H9 (cell line): ENCODE results near the gene KAZN. TPM values are rescaled to one million over a fixed set of nuclear protein-coding genes. Genes with fewer than 3 reads are reported as not detected.

Experiments
- DNase-seq: peaks from one replicate; pipeline ENCODE4 v3.0.0-alpha.2; 2017
- H2AFZ ChIP-seq: one replicate; pipeline ENCODE4 v1.6.1; 2013; ENCODE audit warnings: mild to moderate bottlenecking, low read length, control low read depth, moderate library complexity
- H2AK5ac ChIP-seq: 2 replicates; pipeline ENCODE4 v1.6.1; 2013; ENCODE audit warnings: low read length, control low read depth, mixed read lengths; ENCODE audit not compliant: insufficient read length
- H2BK120ac ChIP-seq: one replicate; pipeline ENCODE4 v1.6.1; 2013; ENCODE audit warnings: low read depth, mild to moderate bottlenecking, low read length, control low read depth, inconsistent platforms; ENCODE audit not compliant: poor library complexity, severe bottlenecking
- H2BK12ac ChIP-seq: 2 replicates; pipeline ENCODE4 v1.6.1; 2013; ENCODE audit warnings: low read length, control low read depth, mixed read lengths, low read depth; ENCODE audit not compliant: insufficient read length
- H2BK15ac ChIP-seq: 2 replicates; pipeline ENCODE4 v1.6.1; 2013; ENCODE audit warnings: low read depth, low read length, control low read depth
- H2BK20ac ChIP-seq: one replicate; pipeline ENCODE4 v1.6.1; 2013; ENCODE audit warnings: low read depth, mild to moderate bottlenecking, low read length, control low read depth, inconsistent platforms; ENCODE audit not compliant: poor library complexity, severe bottlenecking
- H2BK5ac ChIP-seq: 2 replicates; pipeline ENCODE4 v1.6.1; 2013; ENCODE audit warnings: low read length, control low read depth, mixed read lengths; ENCODE audit not compliant: insufficient read length
- H3K14ac ChIP-seq: 2 replicates; pipeline ENCODE4 v1.6.1; 2013; ENCODE audit warnings: low read length, control low read depth; ENCODE audit not compliant: insufficient read depth
- H3K18ac ChIP-seq: 2 replicates; pipeline ENCODE4 v1.6.1; 2013; ENCODE audit warnings: low read depth, mild to moderate bottlenecking, mixed read lengths, low read length, control low read depth; ENCODE audit not compliant: insufficient read length
- H3K23ac ChIP-seq: 2 replicates; pipeline ENCODE4 v1.6.1; 2013; ENCODE audit warnings: low read length, control low read depth, mixed read lengths, low read depth; ENCODE audit not compliant: insufficient read length
- H3K23me2 ChIP-seq: 2 replicates; pipeline ENCODE4 v1.6.1; 2013; ENCODE audit warnings: low read depth, mild to moderate bottlenecking, mixed read lengths, low read length, control low read depth; ENCODE audit not compliant: insufficient read length, poor library complexity, severe bottlenecking
- H3K27ac ChIP-seq: 2 replicates; pipeline ENCODE4 v1.5.1; 2013; ENCODE audit warnings: low read length, control low read depth, mixed read lengths, low read depth; ENCODE audit not compliant: insufficient read length
- H3K27me3 ChIP-seq: 2 replicates; pipeline ENCODE4 v1.6.1; 2013; ENCODE audit warnings: low read length, control low read depth, inconsistent platforms; ENCODE audit not compliant: insufficient read depth
- H3K4ac ChIP-seq: 2 replicates; pipeline ENCODE4 v1.6.1; 2013; ENCODE audit warnings: low read depth, mild to moderate bottlenecking, control low read depth, inconsistent platforms, low read length, moderate library complexity
- H3K4me1 ChIP-seq: 2 replicates; pipeline ENCODE4 v1.6.1; 2013; ENCODE audit warnings: low read length, control low read depth, inconsistent platforms; ENCODE audit not compliant: insufficient read depth
- H3K4me2 ChIP-seq: 2 replicates; pipeline ENCODE4 v1.6.1; 2013; ENCODE audit warnings: low read length, control low read depth, mixed read lengths; ENCODE audit not compliant: insufficient read length, insufficient read depth
- H3K56ac ChIP-seq: 2 replicates; pipeline ENCODE4 v1.6.1; 2013; ENCODE audit warnings: low read depth, mild to moderate bottlenecking, mixed read lengths, low read length, control low read depth; ENCODE audit not compliant: insufficient read length
- H3K79me1 ChIP-seq: 2 replicates; pipeline ENCODE4 v1.6.1; 2013; ENCODE audit warnings: low read depth, mild to moderate bottlenecking, moderate library complexity, low read length, control low read depth, inconsistent platforms; ENCODE audit not compliant: insufficient read depth, poor library complexity, severe bottlenecking
- H3K79me2 ChIP-seq: 2 replicates; pipeline ENCODE4 v1.6.1; 2013; ENCODE audit warnings: low read length, control low read depth, inconsistent platforms; ENCODE audit not compliant: insufficient read depth
- H3K9ac ChIP-seq: 2 replicates; pipeline ENCODE4 v1.6.1; 2013; ENCODE audit warnings: low read length, control low read depth, mixed read lengths; ENCODE audit not compliant: insufficient read length; ENCODE audit errors: extremely low read depth
- H3K9me3 ChIP-seq: one replicate; pipeline ENCODE4 v1.6.1; 2013; ENCODE audit warnings: low read depth, low read length, inconsistent platforms; ENCODE audit not compliant: control insufficient read depth
- H3T11ph ChIP-seq: one replicate; pipeline ENCODE4 v1.6.1; 2013; ENCODE audit warnings: mild to moderate bottlenecking, low read length, control low read depth, inconsistent platforms
- H4K20me1 ChIP-seq: one replicate; pipeline ENCODE4 v1.6.1; 2013; ENCODE audit not compliant: control insufficient read depth, insufficient read length, insufficient read depth
- H4K5ac ChIP-seq: 2 replicates; pipeline ENCODE4 v1.6.1; 2013; ENCODE audit warnings: low read depth, mild to moderate bottlenecking, mixed read lengths, low read length, control low read depth; ENCODE audit not compliant: insufficient read length
- H4K8ac ChIP-seq: replicated peaks from 2 replicates; pipeline ENCODE4 v1.6.1; 2013; ENCODE audit warnings: low read length, control low read depth, mixed read lengths, low read depth; ENCODE audit not compliant: insufficient read length
- H4K91ac ChIP-seq: 2 replicates; pipeline ENCODE4 v1.6.1; 2013; ENCODE audit warnings: low read depth, mild to moderate bottlenecking, moderate library complexity, mixed read lengths, low read length, control low read depth; ENCODE audit not compliant: insufficient read length
- H3K27ac Mint-ChIP-seq, 3 experiments: 2 replicates in 2 of 3; 3 replicates in 1 of 3; pipeline ENCODE4 v1.8.0; 2020 to 2021; ENCODE audit warnings: mixed read lengths in 3 of 3, mild to moderate bottlenecking in 1 of 3, moderate library complexity in 1 of 3
- H3K27me3 Mint-ChIP-seq: 2 replicates; pipeline ENCODE4 v1.8.0; 2021; ENCODE audit warnings: low read depth, mild to moderate bottlenecking, moderate library complexity, mixed read lengths
- H3K36me3 Mint-ChIP-seq, 3 experiments: 2 replicates in 2 of 3; 3 replicates in 1 of 3; pipeline ENCODE4 v1.8.0; 2020 to 2021; ENCODE audit warnings: low read depth in 3 of 3, mixed read lengths in 3 of 3; ENCODE audit not compliant: insufficient read depth in 1 of 3
- H3K4me1 Mint-ChIP-seq, 2 experiments: 2 replicates each; pipeline ENCODE4 v1.8.0; 2020; ENCODE audit warnings: mixed read lengths in 2 of 2
- H3K4me3 Mint-ChIP-seq, 2 experiments: 2 replicates in 1 of 2; 3 replicates in 1 of 2; pipeline ENCODE4 v1.8.0; 2020 to 2021; ENCODE audit warnings: mild to moderate bottlenecking in 2 of 2, mixed read lengths in 2 of 2, moderate library complexity in 1 of 2
- H3K9me3 Mint-ChIP-seq, 2 experiments: 2 replicates in 1 of 2; 3 replicates in 1 of 2; pipeline ENCODE4 v1.8.0; 2020; ENCODE audit warnings: mild to moderate bottlenecking in 2 of 2, mixed read lengths in 2 of 2, moderate library complexity in 1 of 2
- CTCF ChIP-seq: fragments of 200-600 bp; sonication (generic); conservative IDR thresholded peaks from 3 replicates; pipeline ENCODE4 v1.8.0; 2021; ENCODE audit warnings: antibody characterized with exemption, mild to moderate bottlenecking
- WGBS: extraction: QIAGEN DNeasy Blood & Tissue Kit; methylation state at CpG from one replicate; pipeline ENCODE4 v1.1.7; 2013; ENCODE audit warnings: missing lambda C conversion rate, low lambda C conversion rate, mixed read lengths; ENCODE audit not compliant: insufficient read length; ENCODE audit errors: extremely low coverage; 5-methylcytosine and 5-hydroxymethylcytosine counted together
- total RNA-seq: library from RNA; stranded (reverse); gene quantifications from 2 replicates; pipeline ENCODE4 v1.2.1, GENCODE V29; 2021

The KAZN gene
- total RNA-seq, 1 experiment from 2014 or later: 7.6 TPM

DNA sequence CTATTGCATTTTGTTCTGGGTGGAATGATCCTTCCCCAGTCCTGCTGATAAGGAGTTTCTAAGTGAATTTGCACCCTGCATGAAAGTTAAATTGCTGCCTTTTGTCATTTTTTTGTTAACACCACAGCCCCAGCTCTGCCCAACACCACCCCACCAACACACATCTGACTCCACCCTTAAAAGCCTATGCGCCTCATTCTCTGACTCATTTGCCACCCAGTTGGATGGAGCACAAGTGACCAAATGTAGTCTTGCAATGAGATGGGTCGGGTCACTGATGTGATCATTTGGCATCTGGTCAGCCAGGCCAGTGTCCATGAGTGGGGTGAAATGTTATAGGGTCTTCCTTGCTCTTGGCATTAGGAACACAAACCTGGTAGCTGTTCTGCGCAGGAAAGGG lies 256.8 kb downstream of the KAZN start:
- H3K18ac ChIP-seq: no peak overlapping the region
- H3K27me3 ChIP-seq: no peaks in the 10 kb centered on the region
- H3K27ac ChIP-seq: no peak overlapping the region
- H3K14ac ChIP-seq: no peak overlapping the region
- no peaks in the 10 kb centered on the region for H3K79me2 ChIP-seq
- H3K27ac Mint-ChIP-seq: no peak overlapping the region; a peak in 1 of 7 replicates
- H3K4me1 Mint-ChIP-seq: peaks cover 6 to 10% of the 10 kb centered on the region in 2 experiments; a peak in 3 of 4 replicates
- DNase-seq: no peak
- no peak overlapping the region for H3K4ac ChIP-seq
- H3K9me3 Mint-ChIP-seq: no peaks in the 10 kb centered on the region
- H2BK5ac ChIP-seq: no peak overlapping the region
- WGBS: no CpG with 5 or more reads among the region's 3 CpGs
- no peak overlapping the region for H3K4me2 ChIP-seq
- H2AFZ ChIP-seq: no peak overlapping the region
- H3K9ac ChIP-seq: no peak overlapping the region
- H3K27me3 Mint-ChIP-seq: peaks cover 9% of the 10 kb centered on the region
- no peak overlapping the region for H4K91ac ChIP-seq
- H2BK120ac ChIP-seq: no peak overlapping the region
- H3K23ac ChIP-seq: no peak overlapping the region
- H4K8ac ChIP-seq: no peak overlapping the region
- 0 out of 2 replicates have a peak, but pooled peaks cover 2% of the 10 kb centered on the region for H3K4me1 ChIP-seq
- no peak overlapping the region for H3K56ac ChIP-seq
- H3T11ph ChIP-seq: no peak overlapping the region
- no peak overlapping the region for H2BK15ac ChIP-seq
- no peak overlapping the region for H2BK20ac ChIP-seq
- no peak overlapping the region for H2BK12ac ChIP-seq
- H2AK5ac ChIP-seq: no peak overlapping the region
- H4K20me1 ChIP-seq: no peaks in the 10 kb centered on the region
- no peaks in the 10 kb centered on the region for H3K9me3 ChIP-seq
- no peak for TF ChIP-seq CTCF
- H3K36me3 Mint-ChIP-seq: no peaks in the 10 kb centered on the region
- H4K5ac ChIP-seq: no peak overlapping the region
- no peaks in the 10 kb centered on the region for H3K23me2 ChIP-seq
- H3K79me1 ChIP-seq: no peaks in the 10 kb centered on the region
- H3K4me3 Mint-ChIP-seq: no peak overlapping the region
